Stimulated activated CD4-positive, alpha-beta T cell treated with anti-CD3 and anti-CD28 coated beads, Interleukin-15, amount 100 ng/mL, for 24 hours (primary cell): Measurements from ENCODE around the gene DHRSX.
A peak's percentile ranks its signal among the peaks of the same experiment; 100 is the strongest.
"Not testable (repeated sequence)": the region's sequence is repeated elsewhere in the genome, so short reads cannot be mapped to it uniquely, and the experiment has no call there.

Experiments used
- DNase-seq: peaks from one replicate; pipeline ENCODE4 v3.0.0-alpha.2; 2020

DHRSX gene

DNA sequence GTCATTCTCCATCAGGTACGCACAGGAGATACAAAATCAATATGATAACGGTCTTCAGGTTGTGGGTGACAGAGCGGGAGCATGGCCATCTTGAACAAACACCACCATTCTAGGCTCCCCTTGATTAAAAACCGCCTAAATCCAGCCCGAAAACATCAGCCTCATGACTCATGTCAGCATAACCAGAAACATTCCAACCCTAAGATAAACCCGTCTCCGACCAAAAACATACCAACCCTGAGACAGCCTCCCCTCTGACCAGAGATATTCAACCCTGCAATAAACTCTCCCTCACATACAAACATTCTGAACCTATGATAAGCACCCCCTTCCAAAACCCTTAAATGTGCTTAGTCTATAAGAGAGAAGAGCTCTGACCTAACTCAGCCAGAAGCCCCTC, 157.9 kb downstream of the DHRSX start:
- no peak for DNase-seq

- DNase-seq, result no peak
Measured at GRCh38 chrX:2342281-2342688, 158.5 kb downstream of the DHRSX start.

- no peak for DNase-seq
Measured at GRCh38 chrX:2340991-2341390, 159.8 kb downstream of the DHRSX start.

GRCh38 chrX:2336181-2336580, 164.6 kb downstream of the DHRSX start:
- DNase-seq, result no peak

DNA sequence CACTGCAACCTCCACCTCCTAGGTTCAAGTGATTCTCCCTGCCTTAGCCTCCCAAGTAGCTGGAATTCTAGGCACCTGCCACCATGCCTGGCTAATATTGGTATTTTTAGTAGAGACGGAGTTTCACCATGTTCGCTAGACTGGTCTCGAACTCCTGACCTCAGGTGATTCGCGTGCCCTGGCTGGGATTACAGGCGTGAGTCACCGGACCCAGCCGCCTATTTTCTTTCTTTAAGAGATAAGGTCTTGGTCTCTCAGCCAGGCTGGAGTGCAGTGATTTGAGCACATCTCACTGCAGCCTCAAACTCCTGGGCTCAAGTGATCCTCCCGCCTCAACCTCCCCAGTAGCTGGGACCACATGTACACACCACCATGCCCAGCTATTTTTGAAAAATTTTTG, 166.5 kb downstream of the DHRSX start:
- DNase-seq, result no peak

DNA sequence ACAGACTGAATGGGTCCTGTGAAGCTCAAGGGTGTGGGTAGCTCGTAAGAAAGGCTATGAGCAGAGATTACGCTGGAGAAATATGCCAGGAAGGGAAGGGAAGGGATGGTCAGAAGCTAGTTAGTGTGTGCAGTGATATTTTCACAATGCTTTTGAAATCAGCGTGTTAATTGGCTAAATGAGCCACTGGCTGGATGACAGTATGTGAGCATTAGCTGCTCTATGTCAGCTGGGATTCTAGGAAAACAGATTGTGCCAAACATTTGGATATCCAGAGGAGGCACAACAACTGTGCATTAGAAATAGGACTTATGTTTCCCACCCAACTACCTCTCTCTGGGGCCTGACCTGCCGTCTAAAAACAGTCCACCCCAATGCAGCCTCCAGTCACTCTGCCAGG, 168.5 kb downstream of the DHRSX start:
- no peak for DNase-seq

GRCh38 chrX:2330910-2331309, 169.9 kb downstream of the DHRSX start:
- DNase-seq, result no peak

- no peak for DNase-seq
Measured at GRCh38 chrX:2330487-2330886, 170.3 kb downstream of the DHRSX start.

- no peak for DNase-seq
Measured at GRCh38 chrX:2327423-2327822, 173.4 kb downstream of the DHRSX start.

- DNase-seq, result peak; percentile 28
Measured at GRCh38 chrX:2325076-2325784, 175.5 kb downstream of the DHRSX start.

DNA sequence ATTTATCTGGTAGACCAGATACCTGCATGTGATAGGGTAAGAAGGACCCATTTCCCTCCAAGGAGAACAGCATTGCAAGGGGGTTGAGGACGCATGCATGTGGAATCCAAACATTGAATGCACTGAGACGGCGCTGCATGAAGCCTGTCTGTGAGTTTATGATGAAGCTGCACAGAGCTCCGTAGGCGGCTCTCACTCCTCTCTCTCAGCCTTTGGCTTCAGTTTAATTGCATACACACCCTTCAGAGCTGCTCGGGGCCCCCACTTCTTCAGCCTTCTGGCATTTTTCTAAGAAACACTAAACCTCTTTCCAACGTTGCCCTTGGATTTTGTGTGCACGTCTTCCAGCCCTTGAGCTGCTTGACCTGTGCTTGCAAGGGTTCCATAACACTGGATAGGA, 176.6 kb downstream of the DHRSX start:
- DNase-seq, result no peak

DNA sequence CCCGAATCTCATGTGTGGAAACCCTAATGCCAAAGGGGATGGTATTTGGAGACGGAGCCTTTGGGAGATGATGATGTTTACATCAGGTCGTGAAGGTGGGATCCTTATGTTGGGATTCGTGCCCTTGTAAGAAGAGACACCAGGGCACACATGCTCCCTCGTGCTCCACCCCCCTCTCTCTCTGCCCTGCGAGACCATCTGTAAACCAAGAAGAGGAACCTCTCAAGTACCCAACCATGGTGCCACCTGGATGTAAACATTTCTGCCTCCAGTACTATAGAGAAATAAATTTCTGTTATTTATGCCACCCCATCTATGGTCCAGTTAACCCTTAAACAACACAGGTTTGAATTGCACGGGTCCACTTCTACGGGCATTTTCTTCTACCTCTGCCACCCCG, 179.4 kb downstream of the DHRSX start:
- DNase-seq, result no peak

- DNase-seq, result no peak
Measured at GRCh38 chrX:2320580-2321327, 180.0 kb downstream of the DHRSX start.

DNA sequence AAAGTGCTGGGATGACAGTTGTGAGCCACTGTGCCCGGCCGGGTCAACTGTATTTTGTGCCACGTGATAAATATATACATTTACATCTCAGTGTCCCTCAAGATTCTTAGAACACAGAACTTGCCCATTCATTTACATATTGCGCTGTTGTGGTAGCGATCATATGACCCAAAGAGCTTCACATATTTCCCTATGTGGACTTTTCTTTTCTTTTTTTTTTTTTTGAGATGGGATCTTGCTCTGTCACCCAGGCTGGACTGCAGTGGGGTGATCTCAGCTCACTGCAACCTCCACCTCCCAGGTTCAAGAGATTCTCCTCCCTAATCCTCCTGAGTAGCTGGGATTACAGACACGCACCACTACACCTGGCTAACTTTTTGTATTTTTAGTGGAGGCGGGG, 180.7 kb downstream of the DHRSX start:
- no peak for DNase-seq

GRCh38 chrX:2318371-2318770, 182.4 kb downstream of the DHRSX start:
- no peak for DNase-seq

GRCh38 chrX:2317527-2318055, 183.2 kb downstream of the DHRSX start:
- DNase-seq, result no peak

DNA sequence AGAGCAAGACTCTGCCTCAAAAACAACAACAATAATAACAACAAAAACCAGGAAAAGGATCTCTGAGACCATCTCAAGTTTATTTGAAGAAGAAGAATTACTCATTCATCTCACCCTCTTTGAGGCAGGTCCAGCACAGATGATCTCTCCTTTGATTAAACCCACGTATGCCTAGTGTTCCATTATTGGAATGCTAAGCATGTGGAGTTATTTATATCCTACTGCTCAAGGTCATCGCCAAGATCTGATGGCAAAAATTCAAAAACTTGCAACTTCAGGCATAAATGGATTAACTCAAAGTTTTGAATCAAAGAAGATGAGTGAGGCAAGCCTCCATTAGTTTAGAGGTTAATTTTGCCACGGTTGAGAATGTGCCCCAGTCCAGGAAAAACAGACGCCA, 184.2 kb downstream of the DHRSX start:
- DNase-seq, result no peak

- DNase-seq, result no peak
Measured at GRCh38 chrX:2315434-2315833, 185.3 kb downstream of the DHRSX start.

DNA sequence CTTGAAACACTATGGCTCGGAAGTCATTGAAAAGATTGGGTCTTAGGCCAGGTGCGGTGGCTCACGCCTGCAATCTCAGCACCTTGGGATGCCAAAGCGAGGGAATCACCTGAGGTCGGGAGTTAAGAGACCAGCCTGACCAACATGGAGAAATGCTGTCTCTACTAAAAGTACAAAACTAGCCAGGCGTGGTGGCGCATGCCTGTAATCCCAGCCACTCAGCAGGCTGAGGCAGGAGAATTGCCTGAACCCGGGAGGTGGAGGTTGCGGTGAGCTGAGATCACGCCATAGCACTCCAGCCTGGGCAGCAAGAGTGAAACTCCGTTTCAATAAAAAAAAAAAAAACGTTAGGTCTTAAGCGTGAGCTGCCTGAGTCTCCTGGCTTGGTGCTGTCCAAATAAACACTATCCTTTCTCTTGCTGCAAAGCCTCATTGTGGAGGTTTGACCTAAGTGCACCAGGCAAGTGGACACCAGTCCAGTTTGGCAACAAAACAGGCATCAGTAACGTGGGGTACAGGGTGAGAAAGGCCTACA, 185.9 kb downstream of the DHRSX start:
- no peak for DNase-seq

- no peak for DNase-seq
Measured at GRCh38 chrX:2313864-2314640, 186.7 kb downstream of the DHRSX start.

- DNase-seq, result not testable (repeated sequence)
Measured at GRCh38 chrX:2312061-2312591, 188.7 kb downstream of the DHRSX start.

- DNase-seq, result no peak
Measured at GRCh38 chrX:2311501-2311900, 189.3 kb downstream of the DHRSX start.

GRCh38 chrX:2301901-2302300, 198.9 kb downstream of the DHRSX start:
- DNase-seq, result no peak
